Fibroblast of mammary gland (primary cell): ENCODE measurements around the gene TRPV6.

Source experiments
- DNase-seq: peaks from one replicate; pipeline ENCODE4 v3.0.0-alpha.2; 2010; ENCODE audit warnings: low read depth
- H3K4me3 ChIP-seq: 2 replicates; pipeline ENCODE4 v1.5.1; 2011; ENCODE audit warnings: low read depth, mild to moderate bottlenecking, low read length, moderate library complexity; ENCODE audit not compliant: control insufficient read depth
- TF ChIP-seq, protein P1 (sequence below): conservative IDR thresholded peaks from 2 replicates; pipeline ENCODE4 v1.5.1; 2011; ENCODE audit warnings: low read depth, low read length, inconsistent platforms; ENCODE audit not compliant: control insufficient read depth, insufficient read depth

The TRPV6 gene

DNA sequence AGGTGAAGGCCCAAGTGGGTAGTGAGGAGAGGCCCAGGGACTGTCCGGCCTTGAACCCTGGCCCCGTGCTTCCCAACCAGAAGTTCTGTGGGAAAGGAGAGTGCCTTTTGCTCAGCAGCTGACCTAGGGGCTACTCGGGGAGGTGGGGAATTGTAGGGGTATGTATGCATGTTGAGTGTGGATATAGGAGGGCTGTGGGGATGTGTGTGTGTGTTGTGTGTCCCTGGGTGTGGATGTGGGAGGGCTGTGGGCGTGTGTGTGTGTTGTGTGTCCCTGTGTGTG lies 18.5 kb downstream of the TRPV6 start:
- TF ChIP-seq, protein P1, sequence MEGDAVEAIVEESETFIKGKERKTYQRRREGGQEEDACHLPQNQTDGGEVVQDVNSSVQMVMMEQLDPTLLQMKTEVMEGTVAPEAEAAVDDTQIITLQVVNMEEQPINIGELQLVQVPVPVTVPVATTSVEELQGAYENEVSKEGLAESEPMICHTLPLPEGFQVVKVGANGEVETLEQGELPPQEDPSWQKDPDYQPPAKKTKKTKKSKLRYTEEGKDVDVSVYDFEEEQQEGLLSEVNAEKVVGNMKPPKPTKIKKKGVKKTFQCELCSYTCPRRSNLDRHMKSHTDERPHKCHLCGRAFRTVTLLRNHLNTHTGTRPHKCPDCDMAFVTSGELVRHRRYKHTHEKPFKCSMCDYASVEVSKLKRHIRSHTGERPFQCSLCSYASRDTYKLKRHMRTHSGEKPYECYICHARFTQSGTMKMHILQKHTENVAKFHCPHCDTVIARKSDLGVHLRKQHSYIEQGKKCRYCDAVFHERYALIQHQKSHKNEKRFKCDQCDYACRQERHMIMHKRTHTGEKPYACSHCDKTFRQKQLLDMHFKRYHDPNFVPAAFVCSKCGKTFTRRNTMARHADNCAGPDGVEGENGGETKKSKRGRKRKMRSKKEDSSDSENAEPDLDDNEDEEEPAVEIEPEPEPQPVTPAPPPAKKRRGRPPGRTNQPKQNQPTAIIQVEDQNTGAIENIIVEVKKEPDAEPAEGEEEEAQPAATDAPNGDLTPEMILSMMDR = no peak
- no peak for DNase-seq
- no peak overlapping the region for H3K4me3 ChIP-seq

DNA sequence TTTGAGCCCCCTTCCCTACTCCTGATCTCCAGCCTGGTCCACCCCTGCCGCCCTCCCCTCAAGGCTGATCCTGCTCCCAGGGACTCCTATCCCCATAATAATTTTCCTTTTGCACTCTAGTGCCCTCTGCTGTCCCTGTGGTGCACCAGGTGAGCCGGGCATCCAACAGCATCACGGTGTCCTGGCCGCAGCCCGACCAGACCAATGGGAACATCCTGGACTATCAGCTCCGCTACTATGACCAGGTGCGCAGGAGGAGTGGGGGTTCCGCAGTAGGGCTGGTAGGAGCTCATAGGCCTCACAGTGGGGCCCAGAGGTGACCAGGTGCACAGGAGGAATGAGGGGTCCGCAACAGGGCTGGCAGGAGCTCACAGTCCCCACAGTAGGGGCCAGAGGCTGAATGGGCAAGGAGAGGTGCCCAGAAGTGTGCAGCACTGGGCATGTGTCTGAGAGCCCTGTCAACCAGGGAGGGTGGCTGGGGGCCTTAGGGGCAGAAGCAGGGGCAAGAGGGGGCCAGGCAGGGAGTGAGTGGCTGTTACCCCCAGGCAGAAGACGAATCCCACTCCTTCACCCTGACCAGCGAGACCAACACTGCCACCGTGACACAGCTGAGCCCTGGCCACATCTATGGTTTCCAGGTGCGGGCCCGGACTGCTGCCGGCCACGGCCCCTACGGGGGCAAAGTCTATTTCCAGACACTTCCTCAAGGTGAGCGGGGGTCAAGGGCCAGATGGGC lies 19.0 kb downstream of the TRPV6 start:
- TF ChIP-seq, protein P1 = peak; percentile 51
- no peak overlapping the region for H3K4me3 ChIP-seq
- DNase-seq = peak; percentile 12

DNA sequence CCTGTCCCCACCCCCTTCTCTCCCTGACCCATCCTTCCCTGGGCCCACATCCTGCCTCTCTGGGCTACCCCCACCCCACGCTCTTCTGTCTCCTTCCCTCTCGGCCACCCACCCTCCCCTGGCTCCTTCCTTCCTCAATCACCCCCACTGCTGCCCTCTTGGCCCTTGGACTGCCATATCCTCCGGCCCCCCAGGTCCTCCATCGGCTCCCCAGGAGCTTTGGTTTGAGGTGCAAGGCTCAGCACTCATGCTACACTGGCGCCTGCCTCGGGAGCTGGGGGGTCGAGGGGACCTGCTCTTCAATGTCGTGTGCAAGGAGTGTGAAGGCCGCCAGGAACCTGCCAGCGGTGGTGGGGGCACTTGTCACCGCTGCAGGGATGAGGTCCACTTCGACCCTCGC lies 19.8 kb downstream of the TRPV6 start:
- DNase-seq = no peak
- H3K4me3 ChIP-seq = no peak overlapping the region
- TF ChIP-seq, protein P1 = no peak

DNA sequence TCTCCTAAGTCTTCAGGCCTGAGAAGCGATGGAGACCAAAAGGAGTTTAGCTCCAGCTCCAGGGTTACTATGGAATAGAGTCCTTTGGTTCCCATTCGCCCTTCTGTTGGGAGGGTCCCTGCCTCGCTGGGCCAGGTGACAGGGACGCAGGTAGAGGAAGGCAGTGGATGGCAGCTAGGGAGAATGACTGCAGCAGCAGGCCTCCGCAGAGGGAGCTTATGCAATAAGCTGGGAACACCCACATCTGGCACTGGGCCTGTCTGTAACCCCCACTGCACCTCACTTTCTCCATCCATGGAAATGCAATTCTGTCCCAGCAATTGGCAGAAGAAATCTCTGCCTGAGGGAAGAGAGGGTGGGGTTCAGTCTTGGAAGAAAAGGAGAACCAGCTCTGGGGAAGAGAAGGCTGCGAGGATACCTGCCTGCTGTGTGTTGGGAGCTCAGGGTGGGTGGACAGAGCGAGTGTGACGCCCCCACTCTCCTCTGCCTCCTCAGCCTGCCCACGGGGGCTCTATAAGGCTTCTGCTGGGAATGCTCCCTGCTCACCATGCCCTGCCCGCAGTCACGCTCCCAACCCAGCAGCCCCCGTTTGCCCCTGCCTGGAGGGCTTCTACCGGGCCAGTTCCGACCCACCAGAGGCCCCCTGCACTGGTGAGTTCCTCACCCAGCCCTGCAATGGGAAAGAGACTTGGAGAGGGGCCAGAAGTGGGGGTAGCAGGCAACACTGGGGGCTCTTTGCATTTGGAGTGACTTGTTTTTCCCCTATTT lies 20.4 kb downstream of the TRPV6 start:
- TF ChIP-seq, protein P1 = no peak
- no peak for DNase-seq

DNA sequence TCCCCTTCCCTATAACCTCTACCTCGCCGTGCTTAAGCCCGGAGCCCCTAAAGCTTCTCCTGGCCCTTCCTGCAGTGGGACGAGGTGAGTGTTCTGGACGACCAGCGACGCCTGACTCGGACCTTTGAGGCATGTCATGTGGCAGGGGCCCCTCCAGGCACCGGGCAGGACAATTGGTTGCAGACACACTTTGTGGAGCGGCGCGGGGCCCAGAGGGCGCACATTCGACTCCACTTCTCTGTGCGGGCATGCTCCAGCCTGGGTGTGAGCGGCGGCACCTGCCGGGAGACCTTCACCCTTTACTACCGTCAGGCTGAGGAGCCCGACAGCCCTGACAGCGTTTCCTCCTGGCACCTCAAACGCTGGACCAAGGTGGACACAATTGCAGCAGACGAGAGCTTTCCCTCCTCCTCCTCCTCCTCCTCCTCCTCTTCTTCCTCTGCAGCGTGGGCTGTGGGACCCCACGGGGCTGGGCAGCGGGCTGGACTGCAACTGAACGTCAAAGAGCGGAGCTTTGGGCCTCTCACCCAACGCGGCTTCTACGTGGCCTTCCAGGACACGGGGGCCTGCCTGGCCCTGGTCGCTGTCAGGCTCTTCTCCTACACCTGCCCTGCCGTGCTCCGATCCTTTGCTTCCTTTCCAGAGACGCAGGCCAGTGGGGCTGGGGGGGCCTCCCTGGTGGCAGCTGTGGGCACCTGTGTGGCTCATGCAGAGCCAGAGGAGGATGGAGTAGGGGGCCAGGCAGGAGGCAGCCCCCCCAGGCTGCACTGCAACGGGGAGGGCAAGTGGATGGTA lies 21.5 kb downstream of the TRPV6 start:
- no peak overlapping the region for H3K4me3 ChIP-seq
- DNase-seq = no peak
- TF ChIP-seq, protein P1 = no peak

More for the DNA sequence above, 20.4 kb downstream of the TRPV6 start:
- H3K4me3 ChIP-seq = no peak overlapping the region

DNA sequence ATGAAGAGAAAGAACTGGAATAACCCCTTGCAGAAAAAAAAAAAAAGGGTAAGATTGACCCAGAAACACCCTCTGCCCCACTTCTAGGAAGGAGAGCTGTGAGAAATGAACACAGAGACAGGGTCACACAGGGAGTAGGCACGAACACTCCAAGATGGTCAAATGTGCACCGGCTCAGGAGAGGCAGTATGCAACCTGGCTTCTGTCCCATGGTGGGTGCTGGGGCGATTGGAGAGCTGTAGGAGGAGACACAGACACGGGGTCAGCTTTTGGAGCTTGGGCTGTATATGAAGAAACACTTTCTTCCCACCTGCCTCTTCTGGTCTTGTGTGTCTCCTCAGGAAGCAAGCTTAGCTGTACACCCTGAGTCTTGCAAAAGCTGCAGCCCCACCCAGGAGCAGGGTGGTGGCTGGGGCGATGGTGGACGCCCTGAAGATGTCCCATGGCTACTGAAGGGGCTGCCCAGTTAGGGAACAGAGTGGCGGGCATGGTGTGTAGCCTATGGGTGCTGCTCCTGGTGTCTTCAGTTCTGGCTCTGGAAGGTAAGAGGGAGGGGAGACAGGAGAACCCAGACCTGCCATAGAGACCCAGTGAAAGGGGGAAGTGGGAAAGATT lies 22.7 kb downstream of the TRPV6 start:
- TF ChIP-seq, protein P1 = no peak
- H3K4me3 ChIP-seq = no peak overlapping the region
- no peak for DNase-seq
